T-helper 22 cell (primary cell): ENCODE results near the gene MOB1A.

Experiments used
- DNase-seq: peaks from one replicate; pipeline ENCODE4 v3.0.0-alpha.2; 2020; ENCODE audit warnings: low read depth

MOB1A gene

GRCh38 chr2:74103763-74104162, 74.9 kb downstream of the MOB1A start:
- DNase-seq = no peak
